GM12864 (cell line): ENCODE results near the gene OSBPL9.
"Not testable (repeated sequence)": the region's sequence is repeated elsewhere in the genome, so short reads cannot be mapped to it uniquely, and the experiment has no call there.

Source experiments
- DNase-seq: peaks from one replicate; pipeline ENCODE4 v3.0.0-alpha.2; 2011; ENCODE audit warnings: low read depth
- H3K4me3 ChIP-seq: 2 replicates; pipeline ENCODE4 v1.5.1; 2011; ENCODE audit warnings: mild to moderate bottlenecking, low read depth, low read length, control low read depth
- TF ChIP-seq, protein P1 (sequence below): IDR thresholded peaks from 2 replicates; pipeline ENCODE4 v1.5.1; 2011; ENCODE audit warnings: low read depth, mild to moderate bottlenecking, moderate library complexity, low read length, control low read depth, inconsistent platforms; ENCODE audit errors: missing control alignments

The OSBPL9 gene

DNA sequence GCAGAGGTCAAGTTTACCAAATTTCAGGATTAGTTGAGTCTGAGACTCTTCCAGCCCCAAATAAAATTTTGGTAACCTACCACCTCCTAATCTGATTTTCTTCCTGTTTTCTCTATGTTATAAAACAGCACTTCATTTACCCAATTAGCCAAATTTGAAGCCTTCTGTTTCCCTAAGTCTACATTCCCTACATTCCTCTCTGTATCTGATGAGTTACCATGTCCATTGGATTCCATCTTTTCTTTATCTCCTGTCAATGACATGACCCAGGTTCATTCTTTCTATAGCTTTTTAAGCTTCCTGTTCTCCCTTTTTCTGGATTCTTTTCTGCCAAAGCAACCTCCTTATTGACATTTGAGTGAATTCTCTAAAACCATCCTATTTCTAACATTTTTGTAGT lies 72.8 kb downstream of the OSBPL9 start:
- TF ChIP-seq, protein P1, sequence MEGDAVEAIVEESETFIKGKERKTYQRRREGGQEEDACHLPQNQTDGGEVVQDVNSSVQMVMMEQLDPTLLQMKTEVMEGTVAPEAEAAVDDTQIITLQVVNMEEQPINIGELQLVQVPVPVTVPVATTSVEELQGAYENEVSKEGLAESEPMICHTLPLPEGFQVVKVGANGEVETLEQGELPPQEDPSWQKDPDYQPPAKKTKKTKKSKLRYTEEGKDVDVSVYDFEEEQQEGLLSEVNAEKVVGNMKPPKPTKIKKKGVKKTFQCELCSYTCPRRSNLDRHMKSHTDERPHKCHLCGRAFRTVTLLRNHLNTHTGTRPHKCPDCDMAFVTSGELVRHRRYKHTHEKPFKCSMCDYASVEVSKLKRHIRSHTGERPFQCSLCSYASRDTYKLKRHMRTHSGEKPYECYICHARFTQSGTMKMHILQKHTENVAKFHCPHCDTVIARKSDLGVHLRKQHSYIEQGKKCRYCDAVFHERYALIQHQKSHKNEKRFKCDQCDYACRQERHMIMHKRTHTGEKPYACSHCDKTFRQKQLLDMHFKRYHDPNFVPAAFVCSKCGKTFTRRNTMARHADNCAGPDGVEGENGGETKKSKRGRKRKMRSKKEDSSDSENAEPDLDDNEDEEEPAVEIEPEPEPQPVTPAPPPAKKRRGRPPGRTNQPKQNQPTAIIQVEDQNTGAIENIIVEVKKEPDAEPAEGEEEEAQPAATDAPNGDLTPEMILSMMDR = no peak
- no peak for DNase-seq
- H3K4me3 ChIP-seq = no peak overlapping the region

DNA sequence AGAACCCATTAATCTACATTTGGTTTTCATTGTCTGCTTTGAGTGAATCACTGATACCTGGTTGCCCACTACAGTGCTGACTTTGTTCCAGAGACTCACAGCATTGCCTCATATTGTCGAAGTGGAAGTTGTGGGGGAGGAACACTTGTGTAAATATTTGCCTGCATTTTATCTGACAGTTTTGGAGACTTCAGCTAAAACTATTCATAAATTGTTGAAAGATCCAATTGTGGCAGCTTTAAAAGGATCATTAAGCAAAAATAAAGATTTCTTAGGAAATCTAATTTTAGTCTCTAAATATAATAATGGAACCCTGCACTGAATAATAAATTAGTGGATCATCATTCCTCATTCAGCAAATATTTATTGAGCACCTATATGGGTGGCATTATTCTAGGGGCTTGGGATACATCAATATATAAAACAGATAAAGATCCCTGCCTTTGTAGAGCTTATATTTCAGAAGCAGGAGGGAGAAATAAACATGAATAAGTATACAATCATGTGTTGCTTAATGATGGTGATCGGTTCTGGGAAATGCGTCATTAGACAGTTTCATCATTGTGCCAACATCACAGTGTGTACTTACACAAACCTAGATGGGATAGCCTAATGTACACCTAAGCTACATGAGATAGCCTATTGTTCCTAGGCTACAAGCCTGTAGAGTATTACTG lies 73.5 kb downstream of the OSBPL9 start:
- TF ChIP-seq, protein P1 = no peak

DNA sequence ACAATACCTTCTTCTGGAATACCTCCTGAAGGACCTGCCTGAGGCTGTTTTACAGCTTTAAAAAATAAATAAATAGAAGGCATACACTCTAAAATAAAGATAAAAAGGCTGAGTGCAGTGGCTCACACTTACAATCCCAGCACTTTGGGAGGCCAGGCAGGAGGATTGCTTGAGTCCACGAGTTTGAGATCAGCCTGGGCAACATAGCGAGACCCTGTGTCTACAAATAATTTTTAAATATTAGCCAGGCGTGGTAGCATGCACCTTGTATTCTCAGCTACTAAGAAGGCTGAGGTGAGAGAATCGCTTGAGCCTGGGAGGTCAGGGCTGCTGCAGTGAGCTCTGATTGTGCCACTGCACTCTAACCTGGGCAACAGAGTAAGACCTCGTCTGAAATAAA lies 75.0 kb downstream of the OSBPL9 start:
- DNase-seq = no peak
- H3K4me3 ChIP-seq = no peak overlapping the region
- TF ChIP-seq, protein P1 = no peak

More for the DNA sequence above, 73.5 kb downstream of the OSBPL9 start:
- H3K4me3 ChIP-seq = no peak overlapping the region
- DNase-seq = no peak

- H3K4me3 ChIP-seq = no peak overlapping the region
- no peak for DNase-seq
- TF ChIP-seq, protein P1 = no peak
Observed at GRCh38 chr1:51693419-51694155, 76.7 kb downstream of the OSBPL9 start.

GRCh38 chr1:51697166-51697565 lies 80.3 kb downstream of the OSBPL9 start:
- no peak for DNase-seq
- H3K4me3 ChIP-seq = no peak overlapping the region
- TF ChIP-seq, protein P1 = no peak

GRCh38 chr1:51699391-51699790 lies 82.5 kb downstream of the OSBPL9 start:
- H3K4me3 ChIP-seq = no peak overlapping the region
- no peak for DNase-seq
- TF ChIP-seq, protein P1 = no peak

DNA sequence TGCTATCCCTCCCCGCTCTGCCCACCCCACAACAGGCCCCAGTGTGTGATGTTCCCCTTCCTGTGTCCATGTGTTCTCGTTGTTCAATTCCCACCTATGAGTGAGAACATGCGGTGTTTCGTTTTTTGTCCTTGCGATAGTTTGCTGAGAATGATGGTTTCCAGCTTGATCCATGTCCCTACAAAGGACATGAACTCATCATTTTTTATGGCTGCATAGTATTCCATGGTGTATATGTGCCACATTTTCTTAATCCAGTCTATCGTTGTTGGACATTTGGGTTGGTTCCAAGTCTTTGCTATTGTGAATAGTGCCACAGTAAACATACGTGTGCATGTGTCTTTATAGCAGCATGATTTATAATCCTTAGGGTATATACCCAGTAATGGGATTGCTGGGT lies 84.9 kb downstream of the OSBPL9 start:
- H3K4me3 ChIP-seq, DNase-seq: not testable (repeated sequence)

- DNase-seq = not testable (repeated sequence)
Observed at GRCh38 chr1:51702220-51702619, 85.3 kb downstream of the OSBPL9 start.

More at GRCh38 chr1:51702220-51702619, 85.3 kb downstream of the OSBPL9 start:
- not testable (repeated sequence) for H3K4me3 ChIP-seq
